ENCODE measurements around the gene EPAS1.

Gene EPAS1

DNA sequence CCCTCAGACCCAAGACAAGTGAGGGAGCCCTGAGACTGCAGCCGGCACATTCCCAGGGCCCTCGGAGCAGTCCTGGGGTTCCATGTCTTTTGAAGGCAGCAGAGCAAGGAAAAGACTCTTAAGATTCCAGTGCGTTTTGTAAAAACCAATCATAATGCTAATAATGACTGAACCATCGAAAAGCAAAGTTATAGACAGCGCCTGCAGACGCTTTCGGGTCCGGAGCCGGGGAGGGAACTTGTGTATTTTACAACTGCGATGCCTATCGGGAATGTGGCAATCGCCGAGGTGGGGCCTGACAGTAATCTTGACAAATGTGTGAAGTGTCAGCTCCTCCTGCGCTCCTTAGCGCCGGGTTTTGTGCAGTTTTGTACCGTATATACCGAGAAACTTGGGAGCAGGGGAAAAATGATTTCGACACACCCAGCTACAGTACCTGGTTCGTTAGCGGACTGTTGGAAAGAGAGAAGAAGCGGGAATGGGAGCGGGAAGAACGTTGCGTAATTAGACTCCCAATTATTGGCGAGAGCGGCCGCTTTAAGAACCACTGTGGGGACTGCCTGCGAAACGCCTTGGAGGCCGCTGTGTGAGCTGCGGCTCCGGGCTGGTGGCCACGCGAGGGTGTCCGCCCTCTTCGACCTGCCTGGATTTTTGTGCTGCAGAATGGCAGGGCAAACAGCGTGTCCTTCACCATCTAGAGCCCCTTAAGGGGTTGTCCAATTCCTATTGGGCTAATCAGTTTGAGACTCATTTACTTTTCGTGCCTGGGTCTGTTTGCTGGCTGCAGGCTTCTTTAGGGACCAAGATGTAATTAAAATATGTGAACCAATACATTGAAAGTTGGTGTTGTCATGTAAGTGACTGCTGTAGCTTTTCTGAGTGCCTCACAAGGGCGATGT lies 2.4 kb downstream of the EPAS1 start:
- no peak for DNase-seq (ENCODE audit: insufficient read length, low spot score)
- FAIRE-seq, result no peak

DNA sequence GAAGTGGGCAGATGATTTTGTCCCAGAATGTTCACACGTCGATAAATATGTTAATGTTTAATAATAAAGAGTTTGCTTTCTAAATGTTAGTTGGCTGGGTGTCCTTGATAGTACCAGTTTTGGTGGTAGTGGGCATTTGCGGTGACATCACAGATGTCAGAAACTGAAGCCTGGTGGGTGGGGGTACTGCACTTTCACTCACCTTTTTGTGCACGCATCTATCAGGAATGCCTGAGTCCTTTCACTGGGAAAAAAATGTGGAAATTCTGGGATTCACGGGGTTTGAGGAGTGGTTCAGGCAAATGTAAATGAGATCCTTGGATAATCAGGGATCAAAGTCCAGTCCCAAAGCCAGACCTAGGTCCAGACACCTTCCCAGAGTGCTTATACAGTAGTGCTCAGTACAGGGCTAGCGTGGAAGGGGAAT lies 3.2 kb downstream of the EPAS1 start:
- FAIRE-seq (no peak), DNase-seq (ENCODE audit: insufficient read length, low spot score) (no peak)

- FAIRE-seq (no peak), DNase-seq (ENCODE audit: insufficient read length, low spot score) (no peak)
These were observed 4.9 kb downstream of the EPAS1 start for GRCh38 chr2:46302005-46302695.

DNA sequence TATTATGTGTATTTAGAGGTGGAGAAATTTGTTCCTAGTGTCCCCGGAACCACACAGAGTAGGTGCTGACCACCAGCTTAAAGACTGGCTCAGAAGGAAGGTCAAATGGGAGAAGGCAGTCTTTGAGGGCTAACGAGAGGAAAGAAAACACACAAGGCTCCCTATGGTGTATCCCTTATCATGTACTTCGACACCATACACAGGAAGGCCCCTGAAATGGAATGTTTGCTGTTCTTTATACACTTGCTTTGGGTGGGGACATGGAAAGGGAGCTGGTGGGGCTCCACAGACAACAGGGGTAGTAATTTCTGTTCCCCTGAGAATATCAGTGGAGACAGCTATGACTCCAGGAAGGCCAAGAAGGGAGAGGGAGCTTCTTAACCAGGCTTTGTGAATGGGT lies 6.0 kb downstream of the EPAS1 start:
- no peak for FAIRE-seq
- DNase-seq (ENCODE audit: insufficient read length, low spot score), result no peak

GRCh38 chr2:46303822-46304221 lies 6.6 kb downstream of the EPAS1 start:
- no peak for FAIRE-seq
- no peak for DNase-seq (ENCODE audit: insufficient read length, low spot score)

DNA sequence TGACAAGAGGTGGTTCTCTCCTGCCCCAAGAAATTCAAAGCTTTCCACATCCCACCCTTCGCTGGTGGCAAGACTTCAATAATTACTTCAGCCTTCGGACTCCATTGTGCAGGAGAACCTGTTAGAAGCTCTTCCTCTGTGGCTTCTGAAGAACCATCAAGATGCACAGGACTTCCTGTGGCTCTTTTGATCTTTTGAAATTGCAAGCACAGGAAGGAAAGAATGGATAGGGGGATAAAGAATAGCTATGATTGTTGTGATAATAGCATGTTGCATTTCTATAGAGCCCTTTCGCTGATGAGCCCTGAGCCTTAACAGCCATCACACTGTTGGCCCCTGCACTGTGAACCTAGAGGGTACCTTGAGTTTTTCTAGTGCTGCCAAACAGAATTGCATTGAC lies 7.4 kb downstream of the EPAS1 start:
- no peak for FAIRE-seq

DNA sequence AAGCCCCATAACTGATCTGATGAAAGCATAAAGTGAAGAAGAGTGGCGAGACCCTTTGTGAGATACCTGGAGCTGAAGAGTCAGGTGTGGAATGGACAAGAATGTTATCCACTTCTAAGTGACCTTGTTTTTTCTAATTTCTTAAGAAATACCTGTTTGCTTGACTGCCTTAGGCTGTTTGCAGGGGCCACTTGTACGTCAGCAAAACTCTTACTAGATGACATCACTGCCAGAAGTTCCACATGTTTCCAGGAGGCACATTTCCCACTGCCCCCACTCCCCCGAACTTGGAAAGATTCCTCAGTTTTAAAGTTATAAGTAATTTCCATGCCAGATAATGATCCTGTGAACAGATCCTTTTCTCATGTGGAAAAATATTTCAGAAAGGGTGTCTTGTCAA lies 8.0 kb downstream of the EPAS1 start:
- FAIRE-seq (no peak), DNase-seq (ENCODE audit: insufficient read length, low spot score) (no peak)

More for the DNA sequence above, 7.4 kb downstream of the EPAS1 start:
- DNase-seq (ENCODE audit: insufficient read length, low spot score), result no peak

DNA sequence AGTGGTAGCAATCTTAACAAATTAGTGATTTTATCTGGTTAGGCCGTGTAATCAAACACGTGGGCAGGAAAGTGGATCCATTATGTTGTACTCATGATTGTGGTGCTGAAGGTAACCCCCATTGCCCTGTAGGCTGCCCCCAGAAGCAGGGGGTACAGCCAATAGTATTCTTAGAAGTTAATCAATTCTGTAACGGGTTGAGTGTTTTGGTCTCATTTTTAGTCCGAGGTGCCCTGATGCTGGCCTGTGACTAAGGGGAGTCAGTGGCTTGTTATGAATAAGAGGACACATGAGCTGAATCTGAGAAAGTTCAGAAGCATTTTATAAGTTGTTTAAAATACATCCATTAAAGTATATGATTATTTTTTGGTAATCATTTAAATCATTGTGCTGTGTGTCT lies 8.6 kb downstream of the EPAS1 start:
- no peak for DNase-seq (ENCODE audit: insufficient read length, low spot score)
- no peak for FAIRE-seq

DNA sequence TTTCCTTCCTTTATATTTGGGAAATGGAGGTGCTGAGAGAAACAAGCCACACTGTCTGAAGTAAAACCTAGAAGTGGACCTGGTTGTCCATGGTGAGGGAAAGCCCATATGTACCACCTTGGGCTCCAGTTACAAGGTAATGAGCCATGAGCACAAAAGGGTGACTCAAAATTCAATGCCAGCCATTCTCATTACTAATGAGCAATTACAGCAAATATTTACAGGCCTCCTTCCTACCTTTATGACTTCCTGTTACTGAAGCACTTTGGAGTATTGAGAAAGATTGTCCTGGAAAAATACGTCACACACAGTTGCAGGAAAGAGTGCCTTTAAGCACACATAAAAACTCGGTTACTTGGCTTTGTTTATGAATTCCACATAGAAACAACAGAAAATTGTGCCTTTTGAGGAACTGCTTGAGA lies 9.1 kb downstream of the EPAS1 start:
- FAIRE-seq (no peak), DNase-seq (ENCODE audit: insufficient read length, low spot score) (no peak)

DNA sequence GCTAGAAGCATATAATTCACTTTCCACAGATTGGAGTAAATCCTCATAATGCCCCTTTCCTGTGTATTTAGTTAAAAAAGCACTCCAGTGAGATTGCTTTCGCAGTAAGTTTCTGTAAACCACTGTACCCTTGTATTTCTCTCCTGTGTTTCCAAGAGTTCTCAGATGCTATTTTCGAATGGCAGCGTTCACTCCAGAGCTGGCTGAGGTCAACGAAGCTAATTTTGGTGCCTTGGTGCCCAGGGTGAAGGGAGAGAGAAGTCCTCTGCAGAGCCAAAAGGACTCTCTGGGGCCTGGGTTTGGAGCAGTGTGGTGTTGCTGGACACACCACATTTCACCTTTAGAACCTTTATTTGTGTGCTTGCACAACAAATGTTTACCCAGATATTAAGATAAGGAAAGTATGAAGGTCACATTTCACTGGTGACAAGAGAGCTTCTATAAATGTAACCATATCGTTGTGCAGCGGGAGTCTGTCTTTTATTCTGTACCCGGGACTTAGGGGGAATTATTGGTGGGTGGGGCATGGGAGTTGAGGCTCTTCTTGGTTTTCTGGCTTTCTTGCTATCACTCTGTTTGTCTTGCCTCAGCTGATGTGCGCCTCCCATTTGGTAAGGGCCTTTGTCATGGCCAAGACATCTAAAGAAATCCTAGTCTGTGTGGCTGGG lies 9.9 kb downstream of the EPAS1 start:
- DNase-seq (ENCODE audit: insufficient read length, low spot score) (no peak), FAIRE-seq (no peak)

DNA sequence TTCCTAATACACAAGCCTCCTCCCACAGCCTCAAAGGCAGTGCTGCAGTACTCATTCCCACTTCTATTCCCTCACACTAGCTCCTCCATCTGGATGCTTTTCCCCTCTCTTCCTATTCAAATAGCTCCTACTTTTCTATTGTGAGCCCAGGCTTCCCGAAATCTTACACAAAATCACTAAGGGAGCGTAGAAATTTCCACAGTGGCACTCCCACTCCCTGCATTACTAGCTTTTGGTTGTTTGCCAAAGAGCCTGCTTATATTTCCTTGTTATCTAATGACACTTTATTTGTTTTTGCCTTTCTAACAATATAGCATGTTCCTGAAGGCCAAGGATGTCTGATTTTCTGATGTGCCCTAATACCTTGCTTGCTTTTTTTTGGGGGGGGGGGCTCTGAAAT lies 10.9 kb downstream of the EPAS1 start:
- no peak for DNase-seq (ENCODE audit: insufficient read length, low spot score)
- FAIRE-seq, result no peak

DNA sequence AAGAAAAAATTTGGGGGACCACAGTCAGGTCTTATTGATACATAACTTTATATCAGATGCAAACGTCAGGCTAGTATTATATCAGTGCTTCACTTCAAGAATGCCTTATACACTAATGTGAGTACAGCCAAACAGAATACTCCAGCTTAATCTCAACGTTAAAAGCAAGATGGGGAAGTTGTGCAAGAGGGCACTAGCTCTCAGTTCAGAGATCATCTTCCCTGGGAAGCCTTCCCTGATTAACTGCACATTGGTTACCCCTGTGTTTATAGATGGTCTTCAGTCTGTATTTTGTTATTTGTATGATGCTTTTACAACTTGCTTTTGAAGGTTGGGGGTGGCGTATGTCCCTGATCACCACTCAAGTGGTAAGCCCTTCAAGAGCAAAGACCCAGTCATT lies 11.4 kb downstream of the EPAS1 start:
- DNase-seq (ENCODE audit: insufficient read length, low spot score), result no peak
- FAIRE-seq, result no peak

- FAIRE-seq (no peak), DNase-seq (ENCODE audit: insufficient read length, low spot score) (no peak)
These were observed 12.1 kb downstream of the EPAS1 start for GRCh38 chr2:46309052-46309953.

DNA sequence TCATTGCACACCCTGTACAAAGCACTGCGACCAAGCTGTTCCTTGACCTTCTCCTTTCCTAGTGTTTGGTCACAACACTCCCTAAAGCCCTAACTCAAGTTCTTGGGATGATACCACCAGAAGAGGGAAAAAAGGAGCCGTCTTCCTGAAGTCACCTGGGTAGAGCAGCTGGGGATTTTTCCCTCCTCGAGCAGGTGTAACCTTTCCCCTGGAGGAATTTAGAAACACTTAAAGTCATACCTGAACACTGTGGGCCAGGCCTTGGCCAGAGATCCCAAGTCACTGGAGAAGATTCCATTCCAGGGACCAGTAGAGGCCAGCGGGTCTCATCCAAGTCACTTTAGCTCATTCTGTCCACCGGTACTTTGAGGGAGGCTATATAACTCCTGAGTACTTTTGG lies 13.2 kb downstream of the EPAS1 start:
- no peak for FAIRE-seq

DNA sequence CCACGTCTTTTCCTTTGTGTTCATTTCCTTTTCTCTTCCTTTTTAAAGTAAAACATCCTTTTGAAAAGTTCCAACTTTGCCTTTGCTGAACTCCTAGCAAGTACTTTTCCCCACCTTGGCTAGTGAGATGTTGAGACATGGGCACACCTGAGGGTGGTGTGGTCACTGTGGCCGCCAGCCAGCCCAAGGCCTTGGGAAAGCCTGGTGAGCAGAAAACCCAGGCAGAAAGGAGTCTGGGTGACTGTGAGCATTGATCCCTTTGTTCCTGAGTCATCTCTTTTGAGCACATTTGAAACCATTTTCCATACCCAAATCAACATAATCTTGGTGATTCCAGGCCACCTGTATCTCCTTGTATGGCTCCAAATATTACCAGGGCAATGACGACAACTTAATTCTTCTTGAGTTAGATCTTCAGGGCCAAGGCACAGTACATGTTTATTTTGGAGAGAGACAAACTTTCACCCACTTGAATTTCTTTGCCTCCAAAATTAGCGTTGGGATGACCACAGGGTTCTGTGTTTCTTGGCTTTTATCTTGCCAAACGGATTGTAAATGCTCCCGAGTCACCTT lies 14.5 kb downstream of the EPAS1 start:
- DNase-seq (ENCODE audit: insufficient read length, low spot score) (no peak), FAIRE-seq (no peak)

More for the DNA sequence above, 13.2 kb downstream of the EPAS1 start:
- DNase-seq (ENCODE audit: insufficient read length, low spot score), result no peak

GRCh38 chr2:46313063-46313462 lies 15.9 kb downstream of the EPAS1 start:
- FAIRE-seq (no peak), DNase-seq (ENCODE audit: insufficient read length, low spot score) (no peak)

GRCh38 chr2:46314065-46314835 lies 17.0 kb downstream of the EPAS1 start:
- DNase-seq (ENCODE audit: insufficient read length, low spot score) (no peak), FAIRE-seq (no peak)

DNA sequence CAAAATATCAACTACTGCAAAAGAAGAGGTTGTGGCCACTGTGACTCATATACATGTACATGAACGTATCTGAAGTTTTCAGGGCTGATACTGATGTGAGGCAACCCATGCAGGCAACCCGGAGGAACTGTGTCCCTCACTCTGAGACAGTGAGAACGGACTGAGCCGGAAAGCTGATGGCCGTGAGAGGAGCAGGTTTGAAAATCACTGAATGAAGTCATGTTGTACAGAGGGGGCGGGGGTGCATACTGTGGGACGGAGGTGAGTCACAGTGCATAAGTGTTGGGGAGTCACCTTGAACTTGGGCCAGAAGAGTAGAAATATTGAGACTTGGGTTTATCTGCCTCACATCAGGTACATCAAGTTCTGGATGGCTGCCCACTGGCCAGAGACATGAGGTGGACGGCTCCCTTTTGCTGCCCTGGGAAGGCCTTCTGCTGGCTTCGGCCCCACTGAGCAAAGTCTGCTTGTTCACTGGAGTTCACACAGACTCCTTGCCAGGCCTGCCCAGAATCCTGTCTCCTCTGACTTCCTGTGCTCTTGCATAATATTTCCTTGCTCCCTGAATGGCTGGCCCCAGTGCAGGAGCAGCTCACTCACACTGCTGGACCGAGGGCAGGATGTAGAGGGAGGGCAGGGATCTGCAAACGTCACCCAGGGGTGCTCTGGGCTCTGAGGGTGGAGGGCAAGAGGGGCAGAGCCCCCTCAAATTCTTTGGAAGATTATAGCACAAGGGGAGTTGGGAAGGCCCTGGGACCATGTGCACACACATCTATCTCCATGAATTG lies 18.1 kb downstream of the EPAS1 start:
- no peak for DNase-seq (ENCODE audit: insufficient read length, low spot score)
- no peak for FAIRE-seq

GRCh38 chr2:46317094-46317486 lies 19.9 kb downstream of the EPAS1 start:
- DNase-seq (ENCODE audit: insufficient read length, low spot score) (no peak), FAIRE-seq (no peak)
